ENCODE data around the gene AGPAT3.

Gene AGPAT3

DNA sequence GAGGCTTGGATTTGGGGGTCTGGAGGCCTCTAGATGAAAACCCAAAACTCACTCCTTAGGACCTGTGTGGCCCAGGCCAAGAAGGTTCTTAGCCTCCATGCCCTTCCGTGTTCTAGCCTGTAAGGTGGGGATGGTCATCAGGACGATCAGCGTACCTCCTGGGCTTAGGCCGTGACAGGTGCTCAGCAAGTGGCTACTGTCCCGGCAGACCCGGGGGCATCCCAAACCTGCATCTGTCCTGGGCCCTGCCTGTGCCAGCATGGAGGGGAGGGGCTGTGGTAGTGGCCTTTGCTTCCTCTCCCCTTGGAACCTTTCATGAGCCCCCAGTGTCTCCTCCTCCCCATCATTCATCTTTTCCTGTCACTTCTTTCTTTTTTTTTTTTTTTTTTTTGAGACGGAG lies 124.4 kb downstream of the AGPAT3 start:
- no peak for DNase-seq (ENCODE audit: extremely low read depth in 1 of 2, low read depth in 1 of 2)

GRCh38 chr21:43991447-43991991 lies 126.5 kb downstream of the AGPAT3 start:
- no peak for DNase-seq (ENCODE audit: extremely low read depth in 1 of 2, low read depth in 1 of 2)

DNA sequence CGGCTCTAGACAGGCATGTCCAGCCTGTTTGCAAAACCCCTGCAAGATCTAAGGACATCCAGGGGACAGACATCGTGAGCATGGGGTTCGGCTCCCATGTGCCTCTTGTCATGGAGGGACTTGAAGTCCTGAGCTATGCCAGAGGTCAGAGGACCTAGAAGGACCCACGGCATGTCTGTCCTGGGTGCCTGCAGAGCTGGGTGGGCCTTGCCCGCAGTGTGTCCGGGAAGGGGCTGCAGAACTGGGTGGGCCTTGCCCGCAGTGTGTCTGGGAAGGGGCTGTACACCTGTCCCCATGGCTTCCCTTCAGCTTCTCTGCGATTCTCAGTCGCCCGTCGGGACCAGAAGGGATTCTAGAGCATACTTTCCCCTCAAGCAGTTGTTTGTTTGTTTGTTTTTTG lies 127.1 kb downstream of the AGPAT3 start:
- no peak for DNase-seq (ENCODE audit: extremely low read depth in 1 of 2, low read depth in 1 of 2)

DNA sequence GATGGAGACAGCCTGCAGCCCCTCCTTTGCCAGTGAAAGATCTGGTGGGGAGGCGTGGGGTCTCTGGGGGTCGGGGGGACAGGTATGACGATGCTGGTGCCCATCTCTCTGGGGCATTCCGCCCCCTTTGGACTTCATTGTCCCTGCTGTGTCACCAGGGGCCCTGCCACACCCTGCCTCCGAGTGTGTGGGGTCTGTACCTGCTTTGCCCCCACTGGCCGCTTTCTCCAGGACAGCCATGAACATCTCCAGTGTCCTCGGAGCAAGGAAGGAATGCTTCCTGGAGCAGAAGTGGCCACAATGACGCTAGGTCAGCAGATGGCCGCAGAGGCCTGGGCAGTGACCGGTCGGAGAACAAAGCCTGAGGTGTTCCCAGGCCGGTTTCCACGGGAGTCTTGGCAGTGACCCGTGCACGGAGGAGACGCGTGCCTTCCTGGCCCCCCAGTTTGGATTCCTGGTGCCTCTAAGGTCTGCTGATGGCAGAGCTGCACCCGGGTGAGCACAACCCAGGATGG lies 128.5 kb downstream of the AGPAT3 start:
- no peak for DNase-seq (ENCODE audit: extremely low read depth in 1 of 2, low read depth in 1 of 2)

GRCh38 chr21:43994085-43994484 lies 129.1 kb downstream of the AGPAT3 start:
- DNase-seq (ENCODE audit: extremely low read depth in 1 of 2, low read depth in 1 of 2) = no peak

GRCh38 chr21:43994646-43995045 lies 129.6 kb downstream of the AGPAT3 start:
- DNase-seq (ENCODE audit: extremely low read depth in 1 of 2, low read depth in 1 of 2) = no peak

- no peak for DNase-seq (ENCODE audit: extremely low read depth in 1 of 2, low read depth in 1 of 2)
Observed at GRCh38 chr21:43995521-43996105, 130.6 kb downstream of the AGPAT3 start.

DNA sequence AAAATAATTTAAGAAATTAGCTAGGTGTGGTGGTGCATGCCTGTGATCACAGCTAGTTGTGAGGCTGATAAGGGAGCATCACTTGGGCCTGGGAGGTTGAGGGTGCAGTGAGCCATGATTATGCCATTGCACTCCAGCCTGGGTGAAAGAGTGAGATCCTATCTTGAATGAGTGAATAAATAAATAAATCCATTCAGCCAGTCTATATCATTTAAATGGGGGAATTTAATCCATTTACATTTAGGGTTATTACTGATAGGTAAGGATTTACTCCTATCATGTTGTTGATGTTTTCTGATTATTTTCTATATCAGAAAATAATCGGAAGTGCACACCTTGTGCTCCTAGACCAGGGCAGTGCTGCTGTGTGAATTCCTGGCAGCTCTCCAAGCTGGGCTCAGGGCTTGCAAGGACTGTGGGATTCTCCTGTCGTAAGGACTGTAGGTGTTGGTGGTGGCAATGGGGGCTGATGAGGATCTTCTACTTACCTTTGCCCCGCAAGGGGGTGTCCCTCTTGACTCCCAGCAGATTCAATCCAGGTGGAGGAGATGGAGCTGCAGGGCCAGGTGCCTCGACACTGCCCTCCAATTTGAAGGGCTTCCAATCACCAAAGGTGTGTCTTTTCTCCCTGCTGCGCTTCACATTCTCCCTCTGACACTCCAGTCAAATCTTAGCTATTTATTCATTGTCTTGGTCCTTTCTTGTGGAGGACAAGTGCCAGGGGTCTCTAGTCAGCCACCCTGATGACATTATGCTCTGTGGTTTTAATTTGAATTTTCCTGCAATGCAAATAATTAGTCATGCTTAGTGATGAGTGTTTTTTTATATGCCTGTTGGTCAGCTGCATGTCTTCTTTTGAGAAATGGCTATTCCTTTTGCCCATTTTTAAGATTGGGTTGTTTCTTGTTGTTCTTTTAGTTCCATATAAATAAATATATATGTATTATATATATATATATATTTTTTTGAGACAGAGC lies 133.0 kb downstream of the AGPAT3 start:
- DNase-seq (ENCODE audit: extremely low read depth in 1 of 2, low read depth in 1 of 2) = no peak

DNA sequence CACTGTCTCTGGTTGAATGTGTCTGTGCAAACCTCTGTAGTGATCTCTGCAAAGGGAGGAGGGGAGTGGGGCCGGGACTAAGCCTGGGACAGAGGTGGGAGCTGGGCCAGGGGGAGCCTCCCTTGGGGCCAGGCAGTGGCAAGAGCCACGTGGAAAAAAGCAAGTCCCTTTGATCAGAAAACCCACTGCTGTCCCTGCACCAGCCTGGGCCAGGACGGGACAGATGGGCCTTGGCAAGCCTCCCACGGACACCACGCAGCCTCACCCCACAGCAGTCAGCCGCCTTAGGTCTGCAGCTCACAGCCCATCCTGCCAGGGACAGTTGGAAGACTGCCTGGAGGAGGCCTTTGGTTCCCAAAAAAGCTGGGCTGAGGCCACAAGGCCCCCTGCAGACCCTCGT lies 135.3 kb downstream of the AGPAT3 start:
- no peak for DNase-seq (ENCODE audit: extremely low read depth in 1 of 2, low read depth in 1 of 2)

DNA sequence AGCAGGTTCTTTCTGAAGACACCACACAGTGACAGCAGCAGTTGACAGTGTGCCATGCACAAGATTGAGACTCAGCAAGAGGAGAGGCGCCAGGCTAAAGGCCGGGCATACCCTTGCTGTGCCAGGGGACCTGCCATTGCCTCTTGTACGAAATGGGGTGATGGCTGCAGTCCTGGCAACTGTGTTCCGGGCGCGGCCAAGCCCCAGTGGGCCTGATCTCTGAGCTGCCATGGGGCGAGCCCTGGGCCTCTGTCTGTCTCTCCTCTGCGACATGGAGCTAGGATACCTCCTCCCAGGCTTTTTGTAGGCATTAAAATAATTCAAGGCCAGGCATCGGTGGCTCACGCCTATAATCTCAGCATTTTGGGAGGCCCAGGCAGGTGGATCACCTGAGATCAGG lies 137.5 kb downstream of the AGPAT3 start:
- no peak for DNase-seq (ENCODE audit: extremely low read depth in 1 of 2, low read depth in 1 of 2)

- no peak for DNase-seq (ENCODE audit: extremely low read depth in 1 of 2, low read depth in 1 of 2)
Observed at GRCh38 chr21:44003307-44003966, 138.4 kb downstream of the AGPAT3 start.

- no peak for DNase-seq (ENCODE audit: extremely low read depth in 1 of 2, low read depth in 1 of 2)
Observed at GRCh38 chr21:44005071-44005470, 140.0 kb downstream of the AGPAT3 start.

DNA sequence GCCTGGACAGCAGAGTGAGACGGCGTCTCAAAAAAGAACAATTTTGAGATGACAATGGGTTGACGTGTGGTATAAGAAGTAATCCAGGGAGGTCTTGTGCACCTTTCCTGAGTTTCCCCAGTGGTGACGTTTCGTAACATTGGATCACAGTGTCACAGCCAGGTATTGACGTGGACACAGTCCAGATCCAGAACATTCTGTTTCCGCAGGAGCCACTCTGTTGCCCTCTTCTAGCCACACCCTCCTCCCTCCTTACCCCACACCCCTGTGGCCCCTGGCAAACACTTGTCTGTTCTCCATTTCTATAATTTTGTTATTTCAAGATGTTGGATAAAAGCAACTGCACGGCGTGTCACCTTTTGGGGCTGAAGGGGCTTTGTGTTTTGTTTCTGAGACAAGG lies 140.6 kb downstream of the AGPAT3 start:
- no peak for DNase-seq (ENCODE audit: extremely low read depth in 1 of 2, low read depth in 1 of 2)

DNA sequence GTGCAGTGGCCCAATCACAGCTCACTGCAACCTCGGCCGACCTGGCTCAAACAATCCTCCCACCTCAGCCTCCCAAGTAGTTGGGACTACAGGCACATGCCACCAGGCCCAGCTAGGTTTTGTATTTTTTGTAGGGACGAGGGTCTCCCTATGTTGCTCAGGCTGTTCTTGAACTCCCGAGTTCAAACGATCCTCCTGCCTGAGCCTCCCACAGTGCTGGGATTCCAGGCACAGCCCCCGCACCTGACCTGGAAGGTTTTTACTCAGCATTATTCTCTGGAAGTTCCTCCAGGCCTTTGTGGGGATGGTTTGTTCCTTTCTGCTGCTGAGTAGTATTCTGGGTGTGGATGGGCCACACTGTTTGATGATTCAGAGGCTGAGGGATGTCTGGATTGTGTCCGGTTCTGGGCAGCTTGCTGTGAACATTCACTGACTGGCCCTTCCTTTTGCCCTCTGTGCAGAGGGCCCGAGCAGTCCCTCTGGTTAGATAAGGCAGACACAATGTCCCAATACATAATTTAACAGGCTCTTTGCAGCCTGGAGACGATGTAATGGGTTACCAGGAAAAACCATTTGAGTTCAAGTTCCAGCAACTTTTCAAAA lies 141.1 kb downstream of the AGPAT3 start:
- DNase-seq (ENCODE audit: extremely low read depth in 1 of 2, low read depth in 1 of 2) = no peak

GRCh38 chr21:44006656-44007055 lies 141.6 kb downstream of the AGPAT3 start:
- no peak for DNase-seq (ENCODE audit: extremely low read depth in 1 of 2, low read depth in 1 of 2)

DNA sequence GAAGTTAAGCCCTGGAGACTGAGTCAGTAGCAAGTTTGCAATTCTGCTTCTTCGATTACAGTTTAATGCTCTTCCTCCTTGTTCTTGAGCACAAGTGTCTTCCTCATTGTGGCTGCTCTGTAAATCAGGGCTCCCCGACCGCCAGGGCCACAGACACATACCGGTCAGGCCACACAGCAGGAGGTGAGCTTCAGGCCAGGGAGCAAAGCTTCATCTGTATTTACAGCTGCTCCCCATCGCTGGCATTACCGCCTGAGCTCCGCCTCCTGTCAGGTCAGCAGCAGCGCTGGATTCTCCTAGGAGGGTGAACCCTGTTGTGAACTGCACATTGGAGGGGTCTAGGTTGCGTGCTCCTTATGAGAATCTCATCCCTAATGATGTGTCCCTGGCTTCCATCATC lies 145.4 kb downstream of the AGPAT3 start:
- DNase-seq (ENCODE audit: extremely low read depth in 1 of 2, low read depth in 1 of 2) = no peak

- no peak for DNase-seq (ENCODE audit: extremely low read depth in 1 of 2, low read depth in 1 of 2)
Observed at GRCh38 chr21:44011123-44011522, 146.1 kb downstream of the AGPAT3 start.

- DNase-seq (ENCODE audit: extremely low read depth in 1 of 2, low read depth in 1 of 2) = peak; percentile 24 to 64
Observed at GRCh38 chr21:44011579-44012473, 146.8 kb downstream of the AGPAT3 start, which contains the start of gene TRAPPC10. Gene TRAPPC10, plus strand, starts transcription at chr21:44012309. Its CDS starts 185 bp downstream, at chr21:44012494.

DNA sequence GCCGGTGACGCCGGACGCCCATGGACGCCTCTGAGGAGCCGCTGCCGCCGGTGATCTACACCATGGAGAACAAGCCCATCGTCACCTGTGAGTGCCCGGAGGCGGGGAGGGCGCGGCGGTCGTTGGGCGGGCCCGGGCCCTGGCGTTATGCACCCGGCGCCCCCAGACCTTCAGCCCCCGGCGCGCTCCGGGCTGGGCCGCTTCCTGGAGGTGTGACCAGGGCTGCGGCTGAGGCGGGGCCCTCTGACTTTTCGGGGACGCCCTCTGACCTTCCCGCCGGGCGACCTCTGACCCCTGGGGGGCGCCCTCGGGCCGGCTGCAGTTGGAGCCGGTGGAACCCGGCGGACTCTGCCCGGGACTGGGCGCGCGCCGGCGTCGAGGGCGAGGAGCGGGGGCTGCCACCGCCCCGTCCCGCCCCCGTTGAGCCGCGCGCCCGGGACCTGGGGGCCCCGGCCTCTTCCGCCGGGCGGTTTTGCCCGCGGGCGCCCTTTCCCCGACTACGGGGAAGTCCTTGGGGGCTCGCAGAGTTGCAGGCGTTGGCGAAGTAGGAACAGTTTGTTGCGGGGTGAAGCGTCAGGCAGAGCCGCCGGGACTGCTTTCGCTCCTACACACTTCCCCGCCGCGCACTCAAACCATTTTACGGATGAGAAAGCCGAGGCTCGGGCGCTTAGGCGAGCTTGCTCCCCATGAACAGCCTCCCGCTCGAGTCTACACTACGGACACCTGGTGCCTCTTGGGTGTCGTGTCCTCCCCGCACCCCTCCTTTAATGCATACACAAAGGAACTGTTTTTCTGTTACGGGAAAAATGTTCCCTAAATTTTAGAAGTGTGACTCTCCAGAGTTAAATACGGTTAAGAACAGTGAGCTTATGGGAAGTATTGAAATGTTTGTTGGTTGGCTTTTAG lies 147.7 kb downstream of the AGPAT3 start:
- peak; percentile 61 to 74 for DNase-seq (ENCODE audit: extremely low read depth in 1 of 2, low read depth in 1 of 2)
